ENCODE results near the gene FLRT3.

DNA sequence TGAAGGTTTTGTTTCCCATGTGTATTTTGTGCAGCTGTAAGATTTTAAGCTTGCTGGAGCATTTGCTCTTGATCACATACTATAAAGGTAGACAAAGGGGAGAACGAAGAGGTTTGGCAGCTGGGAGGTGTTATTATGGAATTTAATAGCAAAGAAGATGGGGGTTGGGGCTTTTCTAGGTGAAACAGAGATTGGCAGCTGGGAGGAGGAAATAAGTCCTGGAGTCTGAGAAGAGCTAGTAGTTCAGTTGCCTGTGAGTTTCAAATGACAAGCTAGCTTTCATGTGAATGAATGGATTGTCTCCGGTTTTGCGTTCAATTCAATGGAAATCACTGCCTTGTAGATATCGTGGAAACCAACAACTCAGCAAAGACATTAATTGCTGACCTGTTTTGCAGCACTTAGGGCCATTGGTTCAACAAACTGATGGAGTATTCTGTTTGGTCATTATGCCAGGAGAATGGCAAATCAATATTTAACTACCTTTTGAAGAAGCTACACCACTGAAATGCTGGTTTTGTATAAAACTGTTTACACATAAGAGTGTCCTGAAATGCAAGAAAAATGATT is 38.1 kb upstream of the FLRT3 start:
- TF ChIP-seq CTCF (IDR thresholded peaks at IDR 0.05) (no peak), POLR2A (IDR thresholded peaks at IDR 0.05) (no peak)

Data from breast epithelium (tissue), 3 donors.